ENCODE results near the gene ZNF420. TPM values are rescaled to one million over a fixed set of nuclear protein-coding genes. Genes with fewer than 3 reads are reported as not detected.

The ZNF420 gene
- polyA plus RNA-seq, 3 donors = 19.3 to 23.0 (median 19.6) TPM

GRCh38 chr19:37127999-37128820 lies 50.0 kb downstream of the ZNF420 start:
- DNase-seq = no peak

- DNase-seq = no peak
Observed at GRCh38 chr19:37128821-37129177, 50.6 kb downstream of the ZNF420 start.

GRCh38 chr19:37136111-37136510 lies 57.9 kb downstream of the ZNF420 start:
- DNase-seq = no peak

- DNase-seq = no peak
Observed at GRCh38 chr19:37148214-37148613, 70.0 kb downstream of the ZNF420 start.

GRCh38 chr19:37160153-37160552 lies 81.9 kb downstream of the ZNF420 start:
- DNase-seq = no peak

GRCh38 chr19:37165635-37166034 lies 87.4 kb downstream of the ZNF420 start:
- no peak for DNase-seq

- DNase-seq = peak; percentile 98
Observed at GRCh38 chr19:37172368-37173366, 94.4 kb downstream of the ZNF420 start, which contains the start of gene ZNF585A. ZNF585A (minus strand) TSS chr19:37172695; CDS start chr19:37169910, 2,785 bp downstream.

Other genes with a start within 250 kb of the ZNF420 start
- gene ZNF790, start 240.0 kb upstream of the ZNF420 start, polyA plus RNA-seq (ENCODE audit: insufficient read length in 3 of 3) = 10 to 100 TPM in 2 of 3 donors, 1 to 10 TPM in 1; 9.7 to 17.1 (median 14.2) TPM
- gene ZNF345, start 227.6 kb upstream of the ZNF420 start, polyA plus RNA-seq (ENCODE audit: insufficient read length in 3 of 3) = 10 to 100 TPM; 12.6 to 19.5 (median 19.4) TPM
- 1 to 10 TPM; 6.2 to 7.9 (median 7.6) TPM for gene ZNF829, start 162.1 kb upstream of the ZNF420 start, polyA plus RNA-seq (ENCODE audit: insufficient read length in 3 of 3)
- 10 to 100 TPM; 21.4 to 29.0 (median 22.9) TPM for gene ZNF568, start 162.1 kb upstream of the ZNF420 start, polyA plus RNA-seq (ENCODE audit: insufficient read length in 3 of 3)
- gene ZNF585A, start 94.3 kb downstream of the ZNF420 start, polyA plus RNA-seq (ENCODE audit: insufficient read length in 3 of 3) = 10 to 100 TPM; 14.0 to 17.0 (median 16.6) TPM
- 10 to 100 TPM; 15.9 to 22.3 (median 18.8) TPM for gene ZNF585B, start 132.1 kb downstream of the ZNF420 start, polyA plus RNA-seq (ENCODE audit: insufficient read length in 3 of 3)
- 10 to 100 TPM; 10.1 to 16.4 (median 15.1) TPM for gene ZNF383, start 139.8 kb downstream of the ZNF420 start, polyA plus RNA-seq (ENCODE audit: insufficient read length in 3 of 3)

All from renal pelvis (tissue), 4 donors.